DOHH2 (cell line): Measurements from ENCODE around the gene DMGDH.

Source experiments
- EZH2phosphoT487 ChIP-seq: fragments of 200-600 bp; sonication (generic); IDR thresholded peaks from 2 replicates; pipeline ENCODE4 v1.6.1; 2017; ENCODE audit warnings: borderline replicate concordance, mild to moderate bottlenecking, antibody characterized with exemption, low read length, moderate library complexity, mixed read lengths
- TF ChIP-seq, protein P1 (sequence below): fragments of 200-600 bp; sonication (generic); IDR thresholded peaks from one replicate; pipeline ENCODE4 v1.5.1; 2014; ENCODE audit warnings: antibody characterized with exemption, mild to moderate bottlenecking, low read depth, low read length; ENCODE audit not compliant: poor library complexity, severe bottlenecking

GRCh38 chr5:79070350-79070667 is 835 bp upstream of the DMGDH start:
- TF ChIP-seq, protein P1, sequence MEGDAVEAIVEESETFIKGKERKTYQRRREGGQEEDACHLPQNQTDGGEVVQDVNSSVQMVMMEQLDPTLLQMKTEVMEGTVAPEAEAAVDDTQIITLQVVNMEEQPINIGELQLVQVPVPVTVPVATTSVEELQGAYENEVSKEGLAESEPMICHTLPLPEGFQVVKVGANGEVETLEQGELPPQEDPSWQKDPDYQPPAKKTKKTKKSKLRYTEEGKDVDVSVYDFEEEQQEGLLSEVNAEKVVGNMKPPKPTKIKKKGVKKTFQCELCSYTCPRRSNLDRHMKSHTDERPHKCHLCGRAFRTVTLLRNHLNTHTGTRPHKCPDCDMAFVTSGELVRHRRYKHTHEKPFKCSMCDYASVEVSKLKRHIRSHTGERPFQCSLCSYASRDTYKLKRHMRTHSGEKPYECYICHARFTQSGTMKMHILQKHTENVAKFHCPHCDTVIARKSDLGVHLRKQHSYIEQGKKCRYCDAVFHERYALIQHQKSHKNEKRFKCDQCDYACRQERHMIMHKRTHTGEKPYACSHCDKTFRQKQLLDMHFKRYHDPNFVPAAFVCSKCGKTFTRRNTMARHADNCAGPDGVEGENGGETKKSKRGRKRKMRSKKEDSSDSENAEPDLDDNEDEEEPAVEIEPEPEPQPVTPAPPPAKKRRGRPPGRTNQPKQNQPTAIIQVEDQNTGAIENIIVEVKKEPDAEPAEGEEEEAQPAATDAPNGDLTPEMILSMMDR, result no peak
- TF ChIP-seq EZH2phosphoT487, result no peak
